GM21526 (cell line): Measurements from ENCODE around the gene NCKAP5.

Experiments used
- ATAC-seq: cut with Tn5 transposase; IDR thresholded peaks from one replicate; pipeline ENCODE4 v1.9.1; 2021; ENCODE audit warnings: moderate library complexity; ENCODE audit not compliant: unreplicated experiment, low FRiP score

NCKAP5 gene

DNA sequence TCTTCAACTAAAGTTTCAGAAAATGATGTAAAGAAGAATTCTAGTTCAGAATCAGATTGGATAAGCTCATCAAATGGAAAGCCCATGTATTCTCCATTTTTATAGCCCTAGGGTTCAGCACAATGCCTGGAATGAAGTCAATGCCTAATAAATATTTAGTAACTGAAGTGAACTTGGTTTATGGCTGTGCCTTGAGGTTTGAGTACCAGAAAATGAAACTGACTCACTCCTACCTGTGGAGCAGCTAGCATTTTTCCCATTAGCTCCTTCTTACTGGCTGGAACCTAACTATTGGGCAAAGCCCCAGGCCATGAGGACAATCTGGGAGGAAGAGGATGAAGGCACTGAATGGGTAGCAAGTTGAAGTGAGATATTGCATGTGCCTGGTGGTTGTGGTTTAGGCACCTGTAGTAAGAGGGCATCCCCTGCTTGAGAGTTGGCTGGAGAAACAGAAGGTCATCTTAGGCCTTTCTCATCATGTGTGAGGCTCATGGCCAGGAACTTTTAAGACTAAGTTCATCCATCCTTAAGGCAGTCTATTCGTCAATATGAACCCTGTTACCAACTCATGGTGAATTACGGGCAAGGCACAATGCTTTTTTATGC is 813.3 kb downstream of the NCKAP5 start:
- ATAC-seq, result no peak

DNA sequence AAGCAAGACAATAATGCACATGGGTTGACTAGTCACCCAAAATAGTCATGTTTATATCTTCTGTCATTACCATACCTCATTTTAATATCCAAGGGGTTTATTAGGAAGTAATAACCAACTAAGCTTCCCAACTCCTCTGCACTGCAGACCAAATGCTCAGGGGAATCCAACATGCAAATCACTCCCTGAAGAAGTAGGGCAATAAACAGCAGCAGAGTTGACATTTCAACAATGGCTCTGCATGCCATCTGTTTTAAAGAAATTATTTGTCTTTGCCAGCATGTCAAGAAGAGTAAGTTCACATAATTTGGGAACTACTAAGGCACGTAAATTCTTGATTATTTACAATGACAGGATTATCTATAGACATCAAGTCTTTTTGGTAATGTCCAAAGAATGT is 813.9 kb downstream of the NCKAP5 start:
- no peak for ATAC-seq

DNA sequence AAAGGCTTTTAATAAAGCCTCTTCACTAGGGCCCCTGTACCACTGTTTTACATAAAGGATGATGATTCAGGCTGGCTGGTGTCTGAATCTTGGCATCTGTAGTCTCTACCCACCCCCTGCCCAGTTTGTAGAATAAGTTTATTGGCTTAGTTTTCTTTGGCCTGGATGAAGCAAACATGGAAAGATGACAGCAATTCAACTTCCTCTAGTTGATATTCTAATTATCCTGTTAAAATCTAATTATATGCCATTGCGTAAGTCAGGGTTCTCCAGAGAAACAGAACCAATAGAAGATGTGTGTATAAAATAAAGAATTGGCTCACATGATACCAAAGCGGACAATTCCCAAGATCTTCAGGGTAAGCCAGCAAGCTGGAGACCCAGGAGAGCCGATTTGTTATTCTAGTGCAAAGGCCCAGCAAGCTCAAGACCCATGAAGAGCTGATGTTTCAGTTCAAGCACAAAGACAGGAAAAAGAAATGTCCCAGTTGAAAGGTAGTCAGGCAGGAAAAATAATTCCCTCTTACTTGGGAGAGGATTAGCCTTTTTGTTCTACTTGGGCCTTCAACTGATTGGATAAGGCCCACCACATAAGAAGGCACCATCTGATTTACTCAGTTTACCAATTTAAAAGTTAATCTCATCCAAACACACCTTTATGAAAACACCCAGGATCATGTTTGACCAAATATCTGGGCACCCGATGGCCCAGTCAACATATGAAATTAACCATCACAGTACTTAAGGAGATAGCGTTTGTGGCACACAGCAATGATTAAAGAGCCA is 815.6 kb downstream of the NCKAP5 start:
- ATAC-seq, result no peak

DNA sequence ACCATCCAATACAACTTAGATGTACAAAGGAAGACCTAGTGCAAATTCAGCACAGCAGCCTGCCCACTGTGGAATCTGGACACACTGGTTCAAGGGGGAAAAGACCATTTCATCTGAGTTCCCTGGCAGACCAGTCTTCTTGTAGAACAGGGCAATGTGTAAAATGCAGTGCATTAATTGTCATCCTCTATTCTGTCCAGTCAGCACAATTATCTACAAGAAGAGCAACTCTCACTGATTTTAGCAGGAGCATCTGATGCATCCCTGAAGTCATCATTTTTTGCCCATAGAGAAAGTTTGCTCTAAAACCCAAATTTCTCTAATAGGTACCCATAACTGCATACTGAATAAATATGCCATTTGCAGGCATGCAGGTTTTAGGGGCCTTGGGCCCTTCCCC is 816.4 kb downstream of the NCKAP5 start:
- ATAC-seq, result no peak

DNA sequence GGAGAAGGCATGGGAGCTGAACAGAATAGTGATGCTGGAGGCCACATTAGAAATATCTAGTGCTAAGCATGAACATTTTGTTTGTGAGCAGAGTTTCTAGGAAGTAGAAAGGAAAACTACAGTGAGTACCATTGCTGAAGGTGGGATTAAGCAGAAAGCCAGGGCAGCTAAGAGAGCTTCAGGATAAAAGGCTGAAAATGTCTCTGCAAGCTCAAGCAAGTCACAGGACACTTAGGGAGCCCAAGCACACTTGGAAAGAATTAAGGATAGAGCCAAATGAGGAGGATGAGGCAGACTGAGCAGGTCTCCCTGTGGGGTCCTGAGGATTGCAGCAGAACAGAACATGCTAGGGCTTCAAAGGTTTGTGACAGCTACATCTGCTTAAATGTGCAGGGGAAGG is 817.7 kb downstream of the NCKAP5 start:
- no peak for ATAC-seq

DNA sequence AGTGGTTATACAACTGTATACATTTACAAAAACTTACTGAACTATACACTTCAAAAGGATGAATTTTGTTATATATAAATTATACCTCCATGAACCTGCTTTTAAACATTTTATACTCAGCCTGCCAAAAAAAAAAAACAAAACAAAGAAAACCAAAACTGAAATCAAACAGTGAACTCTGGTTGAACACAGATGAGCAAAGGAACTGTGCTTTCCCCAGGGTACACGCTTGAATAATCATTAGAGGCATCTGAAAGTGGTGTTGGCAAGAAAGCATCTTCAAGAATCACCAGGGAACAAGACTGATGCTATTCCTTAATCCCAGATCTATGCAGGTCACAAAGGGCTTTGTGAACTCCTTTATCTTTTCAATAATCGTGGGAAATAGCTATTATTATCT is 821.2 kb downstream of the NCKAP5 start:
- ATAC-seq, result peak; percentile 58

DNA sequence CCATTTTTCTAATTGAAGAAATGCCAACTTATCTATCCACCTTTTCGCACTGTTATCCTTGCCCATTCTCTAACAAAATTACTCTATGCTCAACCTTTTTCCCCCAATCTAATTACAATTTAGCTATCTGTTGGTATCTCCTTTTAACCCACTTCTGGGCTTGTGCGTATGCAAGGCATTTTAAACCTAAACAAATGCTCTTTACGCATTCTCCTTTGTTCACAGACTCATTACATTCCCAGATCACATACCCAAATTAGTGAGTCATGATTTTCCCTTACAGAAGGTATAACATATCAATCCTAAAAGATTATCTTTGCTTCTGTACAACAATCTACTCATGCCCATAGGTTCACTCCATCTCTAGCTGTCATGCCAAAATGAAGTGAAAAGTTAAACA is 826.5 kb downstream of the NCKAP5 start:
- no peak for ATAC-seq

DNA sequence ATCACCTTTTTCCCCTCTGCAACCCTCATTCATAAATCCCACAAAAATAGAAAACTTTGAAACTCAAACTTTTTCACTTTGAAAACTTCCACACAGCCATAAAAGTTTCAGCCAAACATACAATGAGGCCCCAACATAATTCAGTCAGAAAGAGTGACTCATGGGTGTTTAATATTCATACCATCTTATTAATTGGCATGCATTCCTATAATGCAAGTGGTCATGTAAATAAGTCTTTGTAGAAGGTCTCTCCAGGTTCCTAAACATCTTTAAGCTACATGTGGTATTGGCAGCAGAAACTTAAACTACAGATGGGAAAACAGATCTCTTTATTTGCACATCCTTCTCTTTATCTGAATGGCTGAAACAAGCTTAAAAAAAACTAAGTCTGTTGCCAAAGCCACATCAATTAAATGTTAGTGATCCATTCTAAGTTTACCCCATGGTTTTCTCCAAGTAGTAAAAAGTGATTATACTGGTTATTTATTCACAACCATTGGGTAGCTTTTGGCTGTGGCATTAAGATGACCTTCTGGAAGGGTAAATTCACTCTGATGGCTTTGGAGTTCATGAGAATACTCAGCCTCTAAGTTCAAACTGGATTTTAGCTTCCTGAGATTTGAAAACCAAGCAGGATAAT is 828.1 kb downstream of the NCKAP5 start:
- ATAC-seq, result no peak

DNA sequence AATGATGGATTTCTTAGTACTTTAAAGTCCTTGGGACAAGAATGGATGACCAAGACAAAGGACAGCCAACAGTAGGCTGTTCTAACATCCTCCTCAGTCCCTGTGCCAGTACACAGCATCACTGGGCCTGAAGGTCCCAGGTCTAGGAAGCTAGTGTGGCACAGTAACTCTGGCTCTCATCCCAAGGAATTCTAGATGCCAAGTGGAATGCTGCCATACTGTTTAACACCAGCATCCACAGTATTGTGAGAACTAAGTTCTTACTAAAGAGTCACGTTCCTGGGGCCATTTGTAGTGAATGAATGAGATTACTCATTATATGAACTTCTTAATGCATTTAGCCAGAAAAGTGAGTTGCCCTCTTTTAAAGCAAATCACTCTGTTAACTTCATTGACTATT is 830.0 kb downstream of the NCKAP5 start:
- no peak for ATAC-seq

DNA sequence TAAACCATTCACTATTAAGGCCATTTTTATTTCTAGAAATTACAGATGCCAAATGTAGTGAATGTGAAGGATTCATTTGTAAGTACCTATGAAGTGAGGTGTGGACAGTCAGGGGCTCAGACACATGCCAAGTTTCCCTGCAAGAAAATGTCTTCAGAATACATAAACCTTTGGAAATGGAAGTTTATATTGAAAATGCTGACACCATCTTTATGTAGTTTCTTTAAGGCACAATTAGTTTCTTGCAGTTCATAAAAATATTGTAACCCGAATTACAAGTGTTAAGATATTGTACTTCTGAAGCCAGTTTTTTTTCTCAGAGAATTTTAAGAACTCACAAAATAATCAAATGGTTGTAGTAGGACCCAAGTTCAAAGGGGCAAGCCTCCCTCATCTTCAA is 832.2 kb downstream of the NCKAP5 start:
- no peak for ATAC-seq

DNA sequence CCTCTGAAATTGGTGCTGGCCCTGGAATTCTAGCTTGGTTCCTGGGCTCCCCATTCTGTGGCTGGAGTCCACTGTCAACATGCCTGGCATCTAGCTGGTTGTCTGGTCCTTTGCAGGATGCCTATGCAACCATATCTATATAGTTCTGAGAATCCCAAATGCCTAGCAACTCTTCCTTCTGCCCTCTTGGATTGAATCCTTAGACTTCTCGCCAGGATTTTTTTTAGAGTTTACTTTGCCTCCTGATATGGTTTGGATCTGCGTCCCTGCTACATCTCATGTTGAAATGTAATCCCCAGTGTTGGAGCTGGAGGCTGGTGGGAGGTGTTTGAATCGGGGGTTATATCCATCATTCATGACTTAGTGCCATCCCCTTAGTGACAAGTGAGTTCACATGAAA is 833.3 kb downstream of the NCKAP5 start:
- no peak for ATAC-seq

DNA sequence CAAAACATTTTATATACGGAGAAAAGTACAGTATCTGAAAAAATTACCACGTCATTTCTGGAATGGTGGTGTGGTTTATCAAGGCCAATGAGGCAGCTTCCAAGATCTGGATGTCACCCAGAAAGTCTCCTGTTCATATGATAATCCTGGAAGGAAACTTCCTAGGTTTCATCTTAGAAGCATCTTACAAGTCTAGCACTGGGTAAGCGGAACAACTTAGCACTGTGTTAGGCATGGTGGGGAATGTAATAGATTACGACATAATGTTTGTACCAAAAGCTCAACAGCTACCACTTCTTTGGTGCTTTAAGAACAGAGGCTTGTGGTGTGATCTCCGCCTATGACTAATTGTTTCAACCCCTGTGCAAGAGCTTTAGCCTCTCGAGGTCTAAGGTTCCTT is 835.2 kb downstream of the NCKAP5 start:
- no peak for ATAC-seq

DNA sequence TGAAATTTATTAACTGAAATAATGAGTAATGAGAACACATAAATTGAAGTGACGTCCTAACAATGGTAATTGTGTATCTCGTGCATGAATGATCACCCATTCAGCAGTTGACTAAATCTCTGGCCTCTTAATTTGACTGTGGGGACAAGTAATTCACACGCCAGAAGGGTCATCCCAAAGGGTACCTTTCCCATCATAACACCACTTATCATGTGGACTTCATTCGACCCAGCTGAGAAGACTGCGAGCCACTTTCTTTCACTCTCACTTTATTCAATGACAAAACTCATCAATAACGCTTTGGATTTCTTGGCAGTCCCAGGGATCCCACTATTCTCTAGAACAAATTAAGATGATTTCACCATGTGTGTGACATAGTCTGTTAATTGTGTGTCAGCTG is 835.6 kb downstream of the NCKAP5 start:
- ATAC-seq, result no peak

DNA sequence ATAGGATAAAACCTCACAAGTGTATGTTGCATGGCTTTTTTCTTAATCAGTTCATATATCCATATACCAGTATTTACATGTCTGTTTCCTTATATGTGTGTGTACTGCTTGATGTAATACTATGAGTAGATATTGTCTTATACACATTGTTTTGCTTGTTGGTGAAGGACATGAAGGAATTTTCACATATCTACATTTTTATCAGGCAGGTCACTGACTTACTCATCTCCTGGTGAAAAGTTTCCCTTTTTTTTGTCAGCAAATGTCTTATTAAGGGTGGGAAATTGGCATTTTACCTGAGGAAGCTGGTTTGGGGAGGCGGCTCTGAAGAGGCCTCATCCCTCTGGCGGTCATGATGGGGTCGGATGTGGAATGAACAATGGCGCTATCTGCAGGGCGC is 836.8 kb downstream of the NCKAP5 start:
- no peak for ATAC-seq

DNA sequence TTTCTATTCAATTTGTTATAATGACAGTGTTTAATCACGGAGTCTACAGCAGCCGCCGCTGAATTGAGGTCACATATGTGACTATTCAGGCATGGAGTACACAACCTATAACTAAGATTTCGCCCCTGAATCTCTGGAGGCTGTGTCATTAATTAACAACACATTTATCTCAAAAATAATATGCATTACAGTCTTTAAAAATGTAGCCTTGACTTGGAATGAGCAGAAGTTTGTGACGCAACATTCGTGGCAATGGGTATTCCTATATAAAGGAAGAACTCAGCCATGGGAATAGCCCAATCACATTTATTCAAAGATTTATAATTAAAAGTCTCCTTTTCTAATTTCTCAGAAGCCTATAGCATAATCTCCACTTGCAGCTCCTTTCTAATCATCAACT is 837.7 kb downstream of the NCKAP5 start:
- ATAC-seq, result no peak

DNA sequence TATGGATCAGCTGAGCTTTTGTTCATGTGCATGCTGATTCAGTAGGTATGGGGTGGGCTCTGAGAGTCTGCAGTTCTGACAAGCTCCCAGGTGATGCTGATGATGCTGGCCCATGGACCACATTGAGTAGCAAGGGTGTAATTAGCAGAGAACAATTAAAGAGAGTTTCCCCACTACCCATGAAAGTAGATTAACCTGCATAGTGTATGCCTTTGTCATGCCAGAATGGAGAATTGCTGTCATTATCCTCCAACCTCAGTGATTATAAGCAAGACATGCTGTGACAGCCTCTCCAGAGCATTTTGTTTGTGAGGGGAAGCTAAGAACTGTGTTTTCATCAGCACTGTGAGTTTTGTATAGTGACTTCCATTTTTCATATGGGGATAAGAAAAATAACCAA is 838.7 kb downstream of the NCKAP5 start:
- no peak for ATAC-seq

DNA sequence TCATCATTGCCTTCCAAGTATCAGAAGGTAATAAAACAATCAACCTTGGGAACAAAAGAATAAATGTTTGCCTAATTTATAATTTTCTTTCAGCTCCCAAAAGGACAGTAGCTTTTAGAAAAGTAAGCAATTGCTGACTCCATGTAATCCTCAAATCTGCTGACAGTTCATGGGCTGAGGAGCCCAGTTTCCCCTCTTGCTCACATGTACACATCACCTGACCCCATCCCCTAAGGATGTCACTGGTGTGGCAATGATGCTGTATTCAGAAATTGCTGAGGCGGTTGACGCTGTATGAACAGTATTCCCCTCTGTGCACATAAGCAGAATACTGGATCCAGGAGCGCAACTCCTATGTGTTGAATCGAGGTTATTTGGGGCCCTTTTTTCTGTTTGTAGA is 842.1 kb downstream of the NCKAP5 start:
- no peak for ATAC-seq

DNA sequence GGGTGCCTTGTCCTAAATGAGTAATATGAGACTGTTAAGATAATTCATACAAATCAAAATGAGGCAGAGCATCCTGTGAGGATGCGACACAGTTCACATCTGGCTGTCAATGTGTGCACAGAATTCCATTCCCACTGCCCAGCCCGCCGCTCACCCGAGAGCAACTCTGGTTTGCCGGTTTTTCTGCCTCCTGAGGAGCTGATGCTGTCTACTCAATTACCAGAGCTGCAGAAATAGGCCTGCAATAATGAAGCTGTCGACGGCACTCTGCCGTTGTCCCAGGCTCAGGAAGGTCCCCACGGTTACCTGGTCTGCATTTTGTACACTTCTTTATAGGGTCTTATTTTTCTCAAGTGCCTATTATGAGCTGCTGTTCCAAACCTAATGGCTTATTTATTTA is 842.5 kb downstream of the NCKAP5 start:
- ATAC-seq, result no peak

DNA sequence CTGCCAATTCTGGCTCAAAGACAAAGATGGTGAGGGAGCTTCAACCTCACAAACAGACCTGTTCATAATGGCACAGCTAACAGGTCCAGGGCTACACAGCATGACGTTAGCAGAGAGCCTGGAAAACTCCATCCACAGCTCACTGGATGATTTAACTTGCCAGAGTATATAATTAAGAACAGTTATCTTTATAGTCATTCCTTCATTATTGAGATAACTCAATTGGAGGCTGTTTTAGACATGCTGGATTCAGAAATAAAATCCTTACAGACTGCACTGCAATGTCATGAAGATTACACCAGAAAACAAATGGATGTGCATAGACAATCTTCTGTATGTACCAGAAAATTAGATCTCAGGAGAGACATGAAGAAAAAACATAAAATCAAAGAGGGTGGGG is 843.1 kb downstream of the NCKAP5 start:
- ATAC-seq, result no peak

DNA sequence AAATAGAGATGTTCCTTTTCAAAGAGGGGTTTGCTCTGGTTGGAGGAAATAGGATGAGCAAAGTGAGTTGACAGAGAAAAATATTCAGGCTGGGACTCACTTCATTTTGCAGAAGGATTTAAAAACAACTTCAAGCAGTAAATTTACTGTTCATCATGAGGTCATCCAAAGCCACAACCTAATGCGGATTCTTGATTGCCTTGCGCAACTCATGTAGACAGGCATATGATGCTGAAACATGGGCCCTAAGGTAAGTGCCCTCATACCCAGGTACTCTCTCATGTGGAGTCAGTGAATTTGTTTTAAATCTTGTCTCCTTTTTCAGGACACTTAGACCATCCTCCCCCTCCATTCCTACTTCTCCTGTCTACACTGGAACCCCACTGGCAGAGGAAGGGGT is 846.3 kb downstream of the NCKAP5 start:
- no peak for ATAC-seq

DNA sequence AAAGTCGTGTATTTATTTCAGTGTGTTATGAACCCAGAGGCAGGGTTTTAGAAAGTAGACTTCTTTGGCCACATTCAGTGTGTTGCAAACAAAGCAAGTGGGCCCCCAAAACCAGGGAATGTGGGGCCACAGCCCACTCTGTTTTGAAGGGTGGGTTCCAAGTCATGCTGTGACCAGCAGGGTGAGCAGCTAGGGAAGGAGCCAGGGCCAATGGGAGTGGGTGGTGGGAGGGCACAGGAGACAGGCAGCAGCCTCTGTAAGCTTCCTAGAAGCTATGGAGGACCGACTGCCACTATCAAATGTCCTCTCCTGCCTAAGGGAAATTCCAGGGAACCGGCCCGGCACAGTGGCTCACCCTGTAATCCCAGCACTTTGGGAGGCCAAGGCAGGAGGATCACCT is 847.9 kb downstream of the NCKAP5 start:
- ATAC-seq, result no peak

DNA sequence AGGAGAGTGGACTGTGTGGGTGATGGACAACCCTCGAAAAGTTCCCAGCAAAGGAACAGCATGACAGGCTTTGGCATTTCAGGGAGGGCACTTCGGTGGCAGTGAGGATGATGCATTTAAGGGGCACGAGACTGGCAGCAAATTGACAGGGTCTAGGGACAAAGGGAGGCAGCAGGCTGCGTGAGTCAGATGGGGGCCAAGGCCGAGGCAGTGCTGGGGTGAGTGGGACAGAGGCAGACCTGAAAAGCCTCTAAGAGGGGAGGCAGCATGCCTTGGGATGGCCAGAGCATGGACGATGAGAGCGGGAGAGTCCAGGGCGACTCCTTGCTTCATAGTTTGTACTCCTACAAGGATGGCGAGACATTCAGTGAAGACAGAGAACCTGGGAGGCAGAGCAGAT is 848.8 kb downstream of the NCKAP5 start:
- ATAC-seq, result no peak
